Measurements from ENCODE around the gene NKRF.

The NKRF gene

GRCh38 chrX:119614776-119615175 is 8.6 kb upstream of the NKRF start:
- DNase-seq (ENCODE audit: low read depth): no peak

GRCh38 chrX:119607018-119607389 is 780 bp upstream of the NKRF start:
- DNase-seq (ENCODE audit: low read depth): no peak

DNA sequence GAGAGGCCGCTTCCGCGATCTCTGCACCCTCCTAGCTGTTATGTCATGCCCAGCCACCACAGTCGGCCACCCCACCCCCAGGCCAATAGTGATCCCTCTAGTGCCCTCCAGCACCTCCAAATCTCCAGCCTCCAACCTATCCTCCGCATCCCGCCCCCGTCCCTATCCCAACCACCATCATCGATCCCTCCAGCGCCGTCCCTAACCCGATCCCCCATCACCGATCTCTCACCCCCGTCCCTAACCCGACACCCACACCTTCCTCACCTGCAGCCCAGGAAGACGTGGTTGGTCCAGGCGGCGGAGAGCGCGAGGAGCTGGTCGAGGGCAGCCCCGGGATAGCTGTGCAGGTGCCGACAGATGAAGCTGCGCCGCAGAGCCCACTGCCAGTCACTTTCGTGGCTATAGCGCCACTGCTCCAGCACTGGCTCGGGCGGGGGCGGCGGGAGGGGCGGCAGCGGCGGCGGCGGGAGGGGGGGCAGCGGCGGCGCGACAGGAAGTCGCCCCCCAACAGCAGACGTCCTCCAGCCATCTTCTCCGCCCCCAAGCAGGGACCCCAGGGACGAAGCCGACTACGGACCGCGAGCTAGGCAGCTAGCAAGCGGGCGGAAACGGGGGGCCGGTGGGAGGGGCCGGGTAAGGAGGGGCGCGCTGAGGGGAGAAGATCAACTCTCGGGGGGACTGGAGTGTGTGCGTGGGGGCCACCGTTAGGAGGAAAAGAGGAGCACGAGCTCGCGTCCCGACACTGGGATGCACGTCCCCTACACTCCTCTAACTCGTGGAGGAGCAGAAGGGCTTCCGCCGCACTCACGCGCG is 552 bp downstream of the NKRF start:
- DNase-seq (ENCODE audit: low read depth): peak; percentile 23

DNA sequence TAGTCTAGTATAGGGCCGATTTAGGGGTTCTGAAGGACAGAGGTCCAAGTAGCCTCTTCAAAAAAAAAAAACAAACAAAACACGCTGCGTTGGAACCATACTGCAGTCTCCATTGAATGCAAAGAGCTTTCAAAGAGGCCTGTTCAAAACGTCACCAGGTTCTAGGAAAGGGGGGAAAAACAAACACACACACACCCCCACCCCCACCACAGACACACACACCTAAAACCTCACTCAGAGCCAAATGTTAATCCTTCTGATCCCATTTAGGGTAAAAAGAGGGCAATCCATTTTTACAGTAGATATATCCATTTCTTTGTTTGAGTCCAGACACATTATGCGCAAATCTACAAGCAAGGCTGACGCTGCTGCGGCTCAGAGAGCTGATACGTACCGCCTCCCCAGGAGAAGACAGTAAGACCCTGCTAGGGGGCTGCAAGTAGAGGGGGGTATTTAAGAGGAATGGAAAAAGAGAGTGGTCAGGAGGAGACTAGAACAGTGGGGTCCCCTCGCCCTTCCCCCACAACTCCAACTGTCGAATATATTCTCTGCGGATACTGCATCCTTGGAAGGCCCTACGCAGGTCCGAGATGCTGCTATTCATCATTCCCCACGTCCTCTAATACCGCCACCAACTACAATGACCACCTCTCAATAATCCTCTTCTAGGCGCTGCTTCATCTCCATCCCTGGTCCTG is 1.3 kb downstream of the NKRF start:
- no peak for DNase-seq (ENCODE audit: low read depth)

DNA sequence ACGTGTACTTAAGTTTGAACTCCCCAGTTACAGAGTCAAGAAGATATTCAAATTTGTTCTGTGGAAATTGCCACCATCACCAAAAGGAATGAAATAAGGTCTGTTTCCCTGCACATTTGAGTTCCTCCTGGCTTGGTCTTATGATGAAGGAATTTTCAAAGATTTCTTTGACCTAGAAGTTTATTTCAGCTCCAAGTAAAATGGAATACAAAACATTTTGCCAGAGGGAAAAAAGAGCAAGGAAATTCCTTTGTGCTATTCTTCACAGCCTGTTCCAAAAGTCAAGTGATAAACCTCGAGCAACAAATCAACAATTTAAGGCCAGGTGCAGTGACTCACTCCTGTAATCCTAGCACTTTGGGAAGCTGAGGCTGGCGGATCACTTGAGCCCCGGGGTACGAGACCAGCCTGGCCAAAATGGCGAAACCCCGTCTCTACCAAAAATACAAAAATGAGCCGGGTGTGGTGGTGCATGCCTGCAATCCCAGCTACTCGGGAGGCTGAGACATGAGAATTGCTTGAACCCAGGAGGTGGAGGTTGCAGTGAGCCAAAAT is 3.4 kb downstream of the NKRF start:
- no peak for DNase-seq (ENCODE audit: low read depth)

DNA sequence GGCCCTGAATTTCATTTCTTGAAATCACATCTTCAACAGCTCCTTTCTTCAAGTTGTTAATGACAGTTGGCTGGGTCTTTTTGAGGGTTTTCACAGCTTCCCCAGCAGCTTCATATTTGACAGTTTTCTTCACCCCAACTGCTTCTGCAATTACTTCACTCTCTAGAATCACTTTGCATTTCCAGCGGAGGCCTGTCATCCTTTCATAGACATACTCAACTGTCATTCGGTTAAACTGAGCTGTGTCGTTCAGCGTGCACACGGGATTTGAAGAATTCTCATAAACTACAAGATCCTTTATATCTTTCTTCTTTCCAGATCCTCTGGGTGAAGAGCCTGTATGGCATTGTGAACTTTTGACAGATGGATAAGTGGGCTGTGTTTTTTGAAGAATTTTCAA is 16.4 kb downstream of the NKRF start:
- no peak for DNase-seq (ENCODE audit: low read depth)

DNA sequence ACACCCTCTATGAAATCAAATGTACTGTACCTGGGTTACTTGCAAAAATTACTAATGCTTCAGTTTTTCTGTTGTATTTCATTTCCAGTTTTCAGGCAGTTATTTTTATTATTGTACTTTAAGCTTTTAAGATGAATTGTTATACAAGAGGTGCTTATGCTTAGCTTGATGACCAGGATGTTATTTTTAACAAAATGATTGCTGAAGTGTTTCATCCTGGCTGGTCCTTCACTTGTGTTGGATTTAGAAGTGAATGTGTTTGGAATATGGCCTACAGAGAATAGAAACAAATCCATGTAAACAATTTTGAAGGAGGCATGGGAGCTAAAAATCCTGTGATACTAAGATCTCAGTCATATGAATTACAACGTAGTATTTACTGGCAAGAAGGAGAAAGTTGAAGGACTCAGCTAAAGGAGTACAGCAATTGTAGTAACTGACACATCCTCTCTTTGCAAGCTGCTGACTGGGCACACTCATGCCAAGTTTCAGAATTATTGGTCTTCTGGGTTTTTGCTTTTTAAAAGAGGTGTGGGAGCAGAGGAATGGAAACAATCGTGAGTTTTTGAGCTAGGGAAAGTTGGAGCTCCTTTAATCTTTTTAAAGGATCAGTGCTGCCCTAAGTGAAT is 22.7 kb downstream of the NKRF start:
- DNase-seq (ENCODE audit: low read depth): no peak

GRCh38 chrX:119579414-119579813 is 26.8 kb downstream of the NKRF start:
- DNase-seq (ENCODE audit: low read depth): no peak

DNA sequence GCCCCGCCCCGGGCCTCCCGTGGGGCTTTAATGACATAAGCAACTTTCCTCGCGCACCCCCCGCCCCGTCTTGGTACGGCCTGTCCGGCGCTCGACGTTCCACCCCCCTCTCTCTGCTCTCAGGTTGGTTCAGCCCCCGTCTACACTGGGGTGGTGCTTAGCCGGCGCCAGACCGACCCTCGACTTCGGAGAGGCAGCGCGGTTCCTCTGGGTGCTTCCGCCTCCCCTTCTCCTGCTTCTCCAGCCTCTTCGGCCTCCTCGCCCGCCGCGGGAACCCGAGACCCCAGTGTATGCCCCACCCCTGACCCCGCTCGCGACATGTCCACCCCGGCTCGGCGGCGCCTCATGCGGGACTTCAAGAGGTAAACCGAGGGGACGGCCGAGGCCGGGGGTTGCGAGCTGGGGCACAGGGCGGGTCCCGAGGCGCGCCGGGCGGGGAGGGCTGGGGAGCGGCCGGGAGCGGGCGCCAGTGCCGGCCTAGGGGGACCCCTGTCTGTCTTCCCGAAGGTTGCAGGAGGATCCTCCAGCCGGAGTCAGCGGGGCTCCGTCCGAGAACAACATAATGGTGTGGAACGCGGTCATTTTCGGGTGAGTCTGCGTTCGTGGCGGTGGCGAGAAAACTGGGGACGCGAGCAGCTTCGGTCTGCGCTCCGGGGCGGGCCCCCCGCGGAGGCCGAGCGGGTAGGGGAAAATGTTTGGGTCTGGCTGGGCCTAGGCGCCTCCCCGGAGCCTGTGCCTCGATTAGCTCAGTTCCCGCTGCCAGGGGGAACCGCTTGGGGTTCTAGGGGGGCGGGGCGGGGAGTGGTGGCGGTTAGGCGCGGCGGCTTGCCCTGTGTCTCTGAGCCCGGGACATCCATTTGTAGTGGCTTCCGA is 31.6 kb downstream of the NKRF start, which contains the start of gene UBE2A:
UBE2A (plus strand) TSS at position 170 of the 873 bp plus-strand sequence; CDS start at position 319, 149 bp downstream.
- peak; percentile 79 for DNase-seq (ENCODE audit: low read depth)

DNA sequence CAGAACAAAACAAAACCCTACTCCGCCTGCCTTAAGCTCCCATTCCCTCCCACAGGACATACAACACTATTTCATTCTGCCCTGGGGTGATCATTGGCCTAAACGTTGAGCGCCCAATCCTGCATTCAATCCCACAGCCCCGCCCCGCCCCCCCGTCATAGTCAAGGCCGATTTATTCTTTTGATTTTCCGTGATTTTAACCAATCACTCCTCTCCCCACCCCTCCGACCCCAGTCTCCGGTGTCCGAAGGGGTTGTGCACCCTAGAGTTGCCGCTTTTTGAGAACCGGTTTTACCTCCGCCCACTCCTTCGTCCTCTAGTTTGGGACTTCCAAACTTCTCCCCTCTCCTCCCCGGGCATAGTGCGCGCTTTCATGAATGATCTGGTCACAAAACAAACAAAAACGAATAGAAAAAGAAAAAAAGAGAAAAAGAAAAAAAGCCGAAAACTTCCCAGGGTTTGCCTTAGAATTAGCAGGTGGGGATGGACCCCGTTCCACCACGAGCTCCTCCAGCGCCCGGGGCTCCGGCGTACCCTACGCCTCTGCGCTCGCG is 32.3 kb downstream of the NKRF start:
- DNase-seq (ENCODE audit: low read depth): no peak

- DNase-seq (ENCODE audit: low read depth): no peak
Observed at GRCh38 chrX:119573222-119573621, 33.0 kb downstream of the NKRF start.

DNA sequence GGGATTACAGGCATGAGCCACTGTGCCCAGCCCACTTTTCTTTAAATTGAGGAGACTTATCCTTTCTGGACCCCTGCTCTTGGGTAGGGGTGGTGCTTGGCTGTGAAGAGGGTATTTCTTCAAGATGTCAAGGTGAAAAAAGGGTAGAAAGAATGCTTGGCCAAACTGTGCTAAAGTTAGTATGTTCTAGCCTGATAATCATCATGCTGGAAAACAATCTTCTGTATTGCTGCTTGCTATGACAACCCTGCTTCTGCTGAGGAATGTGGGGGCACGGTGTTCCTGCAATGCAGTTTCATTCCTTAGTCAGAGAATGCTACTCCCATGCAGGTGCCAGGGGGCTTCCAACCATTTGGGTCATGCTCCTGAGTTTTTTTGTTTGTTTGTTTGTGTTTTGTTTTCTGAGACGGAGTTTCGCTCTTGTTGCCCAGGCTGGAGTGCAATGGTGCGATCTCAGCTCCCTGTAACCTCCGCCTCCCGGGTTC is 35.8 kb downstream of the NKRF start:
- no peak for DNase-seq (ENCODE audit: low read depth)

DNA sequence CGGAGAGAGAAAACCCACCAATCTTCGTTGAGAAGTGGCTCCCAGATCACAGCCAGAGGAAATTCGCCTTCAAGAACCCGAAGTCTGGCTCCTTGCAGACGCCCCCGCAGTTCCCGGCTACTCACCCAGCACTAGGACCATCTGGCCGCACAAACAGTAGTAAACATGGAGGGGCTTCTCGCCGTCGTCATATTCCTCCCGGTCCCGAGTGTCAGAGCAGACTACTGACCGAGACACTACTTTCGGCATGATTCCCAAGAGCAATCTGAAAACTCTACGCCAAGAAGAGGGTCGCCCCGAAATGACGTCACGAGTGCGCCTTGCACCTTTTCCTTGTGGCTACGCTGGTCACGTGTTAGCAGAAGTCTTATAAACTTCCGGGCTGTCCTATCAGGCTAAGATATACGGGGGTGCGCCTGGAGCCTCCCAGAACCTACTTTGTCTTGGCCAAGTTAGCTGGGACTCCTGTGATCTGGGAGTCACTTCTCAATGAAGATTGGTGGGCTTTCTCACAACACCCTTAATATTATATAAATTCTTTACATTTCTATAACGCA is 41.0 kb downstream of the NKRF start, which contains the start of gene STEEP1:
STEEP1 (minus strand) TSS at position 303 of the 557 bp plus-strand sequence; CDS start at position 249, 54 bp downstream.
- peak; percentile 72 for DNase-seq (ENCODE audit: low read depth)

DNA sequence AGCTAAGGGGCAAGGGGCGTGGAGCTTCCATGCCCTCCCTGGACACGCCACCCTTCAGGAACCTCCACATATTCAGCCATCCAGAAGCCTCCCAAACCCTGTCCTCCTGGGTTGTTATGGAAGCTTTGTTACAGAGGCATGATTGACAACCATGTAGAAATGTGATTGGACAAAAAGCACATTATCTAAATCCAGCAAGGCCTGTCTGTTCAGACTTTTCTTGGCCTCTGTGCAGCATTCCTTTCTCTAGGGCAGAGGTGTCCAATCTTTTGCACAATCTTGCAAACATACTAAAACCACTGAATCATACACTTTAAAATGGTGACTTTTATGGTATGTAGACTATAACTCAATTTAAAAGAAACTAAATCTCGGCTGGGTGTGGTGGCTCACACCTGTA is 53.7 kb downstream of the NKRF start:
- no peak for DNase-seq (ENCODE audit: low read depth)

GRCh38 chrX:119549327-119550016 is 56.8 kb downstream of the NKRF start:
- no peak for DNase-seq (ENCODE audit: low read depth)

DNA sequence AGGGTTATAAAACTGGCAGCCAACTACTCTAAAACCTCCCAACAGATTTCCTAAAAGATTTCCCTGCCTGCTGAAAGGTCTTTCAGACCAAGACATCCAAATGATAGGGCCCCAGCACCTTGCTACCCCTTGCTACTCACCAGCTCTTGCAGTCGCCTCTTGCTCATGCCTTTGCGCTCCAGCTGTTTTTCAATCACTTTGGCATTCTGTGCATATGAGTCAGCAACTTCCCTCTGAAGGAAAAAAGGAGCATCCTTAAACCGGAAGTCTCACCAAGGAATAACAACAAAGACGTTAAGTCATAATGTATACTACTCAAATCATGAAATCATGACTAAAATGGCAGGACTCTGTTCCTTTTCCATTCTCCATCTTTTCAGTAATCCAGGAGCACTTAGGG is 65.0 kb downstream of the NKRF start:
- no peak for DNase-seq (ENCODE audit: low read depth)

- no peak for DNase-seq (ENCODE audit: low read depth)
Observed at GRCh38 chrX:119539872-119540271, 66.4 kb downstream of the NKRF start.
